Measurements from ENCODE around the gene MNAT1.

- TF ChIP-seq POLR2AphosphoS5 (IDR thresholded peaks at IDR 0.05; ENCODE audit: low read depth, low read length) (no peak), TAF1 (IDR thresholded peaks at IDR 0.05; ENCODE audit: borderline replicate concordance, insufficient read depth, low read length) (no peak)
These were observed 65.8 kb downstream of the MNAT1 start for GRCh38 chr14:60800409-60800808.
